Duodenal mucosa (tissue), 2 donors: ENCODE data around the gene MANEA.
"Not testable (repeated sequence)": the region's sequence is repeated elsewhere in the genome, so short reads cannot be mapped to it uniquely, and the experiment has no call there.

Source experiments
- H3K27ac ChIP-seq: one replicate; pipeline ENCODE4 v1.7.0; 2013; ENCODE audit warnings: low read depth, low read length
- H3K27me3 ChIP-seq, 2 donors: one replicate each; pipeline ENCODE4 v1.7.0; 2013; ENCODE audit warnings: low read length in 2 of 2, control low read depth in 1 of 2; ENCODE audit not compliant: insufficient read depth in 2 of 2, control insufficient read depth in 1 of 2
- H3K36me3 ChIP-seq, 2 donors: one replicate each; pipeline ENCODE4 v1.7.0; 2013; ENCODE audit warnings: low read length in 2 of 2, control low read depth in 1 of 2; ENCODE audit not compliant: insufficient read depth in 2 of 2, control insufficient read depth in 1 of 2
- H3K4me1 ChIP-seq, 2 donors: one replicate each; pipeline ENCODE4 v1.7.0; 2013; ENCODE audit warnings: low read length in 2 of 2, control low read depth in 1 of 2; ENCODE audit not compliant: insufficient read depth in 2 of 2, control insufficient read depth in 1 of 2
- H3K4me3 ChIP-seq, 2 donors: one replicate each; pipeline ENCODE4 v1.7.0; 2013; ENCODE audit warnings: low read length in 2 of 2, low read depth in 1 of 2
- H3K9ac ChIP-seq, 2 donors: one replicate each; pipeline ENCODE4 v1.7.0; 2013; ENCODE audit warnings: low read length in 2 of 2, low read depth in 1 of 2
- H3K9me3 ChIP-seq, 2 donors: one replicate each; pipeline ENCODE4 v1.7.0; 2013; ENCODE audit warnings: low read length in 2 of 2, control low read depth in 1 of 2; ENCODE audit not compliant: control insufficient read depth in 1 of 2

Gene MANEA

DNA sequence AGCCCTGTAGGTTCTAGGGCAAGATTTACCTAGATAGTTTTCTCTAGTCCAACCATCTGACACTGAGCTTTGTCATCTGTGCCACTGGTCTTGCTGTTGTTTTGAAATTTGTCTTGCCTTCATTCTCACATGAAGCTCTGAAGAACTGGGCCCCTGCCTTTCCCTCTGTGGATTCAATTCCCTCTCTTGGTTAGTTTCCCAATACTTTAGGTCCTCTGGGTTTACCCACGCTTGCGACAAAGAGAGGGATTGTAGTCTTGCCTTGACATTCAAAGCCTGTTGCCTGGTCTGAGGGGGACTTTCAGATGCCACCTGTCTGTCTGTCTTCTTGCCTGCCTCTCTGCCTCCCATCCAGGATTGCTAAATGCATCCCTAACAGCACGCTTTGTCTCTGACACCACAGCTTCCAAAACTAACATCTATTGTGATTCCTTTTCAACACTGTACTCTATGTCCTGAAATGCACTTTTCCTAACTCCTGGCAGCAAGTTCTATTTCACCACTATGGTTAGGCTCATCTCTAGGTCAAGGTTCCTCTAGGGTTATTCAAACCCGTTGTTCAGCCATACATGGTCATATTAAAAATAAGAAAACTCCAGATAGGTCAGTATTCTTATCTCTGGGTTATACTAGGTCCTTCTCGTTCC is 25.5 kb upstream of the MANEA start:
- Histone ChIP-seq H3K4me1 (no peaks in the 10 kb centered on the region), H3K36me3 (no peaks in the 10 kb centered on the region), H3K27me3 (no peaks in the 10 kb centered on the region), H3K4me3 (no peak overlapping the region), H3K27ac (no peak overlapping the region), H3K9me3 (no peaks in the 10 kb centered on the region), H3K9ac (no peak overlapping the region)

DNA sequence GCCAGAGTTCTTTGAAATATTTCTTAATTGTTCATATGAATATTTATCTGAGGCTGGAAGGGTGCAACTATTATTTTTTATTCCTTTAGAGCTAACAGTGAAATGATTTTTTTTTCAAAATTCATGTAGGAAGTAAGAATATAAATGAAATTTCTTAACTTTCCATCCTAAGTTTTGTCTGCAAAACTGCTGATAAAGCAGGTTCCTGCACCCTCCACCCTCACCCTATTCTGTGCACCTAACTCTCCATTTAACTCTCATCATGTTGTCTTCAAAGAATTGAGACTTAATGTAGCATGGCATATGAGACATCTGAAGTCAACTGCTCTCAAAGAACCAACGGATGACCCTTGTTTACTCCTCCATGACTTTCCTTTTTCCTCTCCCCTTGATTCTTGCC is 23.5 kb upstream of the MANEA start:
- Histone ChIP-seq H3K27ac (no peak overlapping the region), H3K9me3 (no peaks in the 10 kb centered on the region), H3K36me3 (no peaks in the 10 kb centered on the region), H3K4me3 (no peak overlapping the region), H3K9ac (no peak overlapping the region), H3K4me1 (no peaks in the 10 kb centered on the region), H3K27me3 (no peaks in the 10 kb centered on the region)

DNA sequence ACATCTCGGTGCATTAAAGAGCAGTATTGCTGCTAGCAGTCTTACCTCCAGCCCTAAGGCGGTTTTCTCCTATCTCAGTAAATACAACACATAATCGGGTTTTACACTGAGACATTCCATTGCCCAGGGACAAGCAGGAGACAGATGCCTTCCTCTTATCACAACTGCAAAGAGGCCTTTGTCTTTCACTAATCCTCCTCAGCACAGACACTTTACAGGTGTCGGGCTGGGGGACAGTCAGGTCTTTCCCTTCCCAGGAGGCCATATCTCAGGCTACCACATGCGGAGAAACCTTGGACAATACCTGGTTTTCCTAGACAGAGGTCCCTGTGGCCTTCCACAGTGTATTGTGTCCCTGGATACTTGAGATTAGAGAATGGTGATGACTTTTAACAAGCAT is 16.4 kb upstream of the MANEA start:
- H3K9me3 ChIP-seq, H3K4me3 ChIP-seq, H3K9ac ChIP-seq, H3K4me1 ChIP-seq, H3K27me3 ChIP-seq, H3K27ac ChIP-seq, H3K36me3 ChIP-seq: not testable (repeated sequence)

DNA sequence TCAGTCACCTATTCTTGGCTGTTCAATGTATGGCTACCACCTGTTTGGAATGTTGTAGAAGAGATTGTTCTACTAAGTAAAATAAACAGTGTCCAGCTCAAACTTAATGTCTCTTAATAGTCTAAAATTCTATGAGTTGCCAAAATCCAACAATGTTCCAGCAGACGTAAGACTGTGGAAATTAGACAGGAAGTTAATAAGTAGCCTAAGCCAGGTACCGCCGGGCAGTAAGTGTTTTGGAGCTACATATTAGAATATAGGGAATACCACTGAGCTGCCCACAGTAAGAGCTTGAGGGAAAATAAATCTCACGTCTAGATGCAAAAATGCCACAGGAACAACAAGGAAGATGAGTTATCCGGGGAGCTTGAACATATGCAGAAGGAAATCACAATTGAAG is 7.8 kb upstream of the MANEA start:
- H3K9me3 ChIP-seq = no peaks in the 10 kb centered on the region
- no peaks in the 10 kb centered on the region for H3K36me3 ChIP-seq

DNA sequence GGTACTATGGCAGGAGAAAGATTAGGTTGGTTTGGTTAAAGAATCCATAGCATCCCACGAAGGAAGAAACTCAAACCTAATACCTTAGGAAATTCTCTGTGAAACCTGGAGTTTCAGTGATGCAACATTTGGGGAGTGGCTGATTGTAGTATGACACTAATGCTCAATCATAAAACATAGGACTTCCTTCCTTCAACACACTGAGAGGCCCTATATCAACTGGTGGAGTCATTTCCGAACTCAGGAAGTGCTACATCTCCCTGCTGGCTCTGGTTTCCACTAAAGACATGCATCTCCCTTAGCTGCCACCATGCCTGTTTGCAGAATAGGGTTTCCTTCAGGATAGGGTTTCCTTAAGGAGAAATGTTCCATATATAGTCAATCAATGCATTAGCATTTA is 5.2 kb upstream of the MANEA start:
- Histone ChIP-seq H3K4me1 (no peaks in the 10 kb centered on the region), H3K27me3 (no peaks in the 10 kb centered on the region), H3K4me3 (no peak overlapping the region), H3K9me3 (no peaks in the 10 kb centered on the region), H3K27ac (no peak overlapping the region), H3K36me3 (no peaks in the 10 kb centered on the region), H3K9ac (no peak overlapping the region)

More for the DNA sequence above, 7.8 kb upstream of the MANEA start:
- Histone ChIP-seq H3K4me3 (no peak overlapping the region), H3K9ac (no peak overlapping the region), H3K27me3 (no peaks in the 10 kb centered on the region), H3K4me1 (no peaks in the 10 kb centered on the region), H3K27ac (no peak overlapping the region)

DNA sequence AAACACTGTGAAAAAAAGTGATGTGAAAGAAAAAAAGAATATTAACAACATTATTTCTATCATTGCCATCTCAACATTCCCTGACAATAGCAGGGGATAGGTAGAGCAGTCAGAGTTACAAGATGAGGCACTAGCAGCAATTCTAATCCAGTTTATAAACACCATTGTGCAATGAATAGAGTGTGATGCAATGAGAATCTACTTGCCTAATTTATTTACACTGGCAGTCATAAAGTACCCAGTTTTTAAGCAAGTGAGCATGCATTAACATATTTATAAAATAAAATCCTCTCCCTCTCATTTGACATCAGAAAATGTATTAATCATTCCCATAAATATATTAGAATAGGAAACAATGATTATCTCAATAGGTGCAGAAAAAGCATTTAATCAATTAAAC is 2.5 kb upstream of the MANEA start:
- H3K4me3 ChIP-seq = no peak overlapping the region

DNA sequence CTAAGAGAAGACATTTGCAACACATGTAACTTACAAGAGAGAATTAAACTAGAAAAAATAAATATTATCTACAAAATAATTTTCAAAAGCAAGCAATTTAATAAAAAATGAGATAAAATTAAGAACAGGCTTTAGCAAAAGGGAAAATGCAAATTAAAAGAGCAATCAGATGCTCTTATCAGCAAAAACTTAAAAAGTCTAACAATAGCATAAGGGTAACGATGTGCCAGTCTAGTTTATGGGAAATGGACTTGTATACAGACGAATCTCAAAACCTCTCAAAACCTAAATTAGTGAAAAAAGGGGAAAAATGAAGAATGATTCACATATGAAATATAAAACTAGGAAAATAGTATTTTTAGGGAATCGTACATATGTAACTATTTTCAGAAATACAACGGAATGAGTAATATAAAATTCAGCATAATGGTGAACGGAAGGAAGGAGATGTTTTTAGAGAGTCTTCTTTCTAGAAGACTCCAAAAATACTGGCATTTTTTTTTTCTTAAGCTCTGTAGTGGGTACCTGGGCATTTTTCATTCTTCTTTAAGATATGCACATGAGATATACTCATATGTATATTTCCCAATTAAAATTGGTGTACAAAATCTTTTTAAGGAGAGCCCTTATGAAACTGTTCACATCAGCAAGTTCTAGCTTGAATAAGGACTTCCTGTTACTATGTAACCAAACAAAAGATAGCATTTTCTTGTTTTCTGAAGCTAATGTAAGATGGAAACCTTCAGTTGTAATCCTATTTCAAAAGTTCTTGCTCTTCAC is 927 bp upstream of the MANEA start:
- Histone ChIP-seq H3K9me3 (no peaks in the 10 kb centered on the region), H3K4me1 (peaks cover 6 to 8% of the 10 kb centered on the region in 2 donors), H3K27me3 (no peaks in the 10 kb centered on the region), H3K27ac (peak overlapping the region; percentile 68), H3K36me3 (no peaks in the 10 kb centered on the region), H3K9ac (peak overlapping the region; percentile 75 to 88), H3K4me3 (peak overlapping the region; percentile 90 to 97)

More for the DNA sequence above, 2.5 kb upstream of the MANEA start:
- no peaks in the 10 kb centered on the region for H3K9me3 ChIP-seq
- H3K4me1 ChIP-seq = peaks cover 6 to 8% of the 10 kb centered on the region in 2 donors
- no peak overlapping the region for H3K9ac ChIP-seq
- no peaks in the 10 kb centered on the region for H3K36me3 ChIP-seq
- H3K27ac ChIP-seq = no peak overlapping the region
- H3K27me3 ChIP-seq = no peaks in the 10 kb centered on the region

DNA sequence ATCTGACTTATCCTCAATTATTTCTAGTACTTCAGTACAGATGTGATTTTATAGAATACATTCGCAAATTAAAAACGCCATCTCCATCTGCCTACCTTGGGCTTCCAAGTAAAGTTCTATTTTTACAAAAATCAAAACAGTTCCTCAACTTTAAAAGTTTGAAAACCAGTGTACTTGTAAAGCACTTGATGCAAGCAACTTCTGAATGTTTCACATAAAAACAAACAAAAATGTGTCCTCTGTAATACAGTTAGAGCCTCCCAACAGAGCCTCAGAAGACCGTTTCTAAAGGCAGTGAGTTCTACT is 384 bp upstream of the MANEA start:
- Histone ChIP-seq H3K9me3 (no peaks in the 10 kb centered on the region), H3K27me3 (no peaks in the 10 kb centered on the region), H3K36me3 (no peaks in the 10 kb centered on the region), H3K9ac (peak overlapping the region; percentile 75 to 88), H3K27ac (peak overlapping the region; percentile 68), H3K4me3 (peak overlapping the region; percentile 90 to 97), H3K4me1 (peaks cover 6 to 8% of the 10 kb centered on the region in 2 donors)

DNA sequence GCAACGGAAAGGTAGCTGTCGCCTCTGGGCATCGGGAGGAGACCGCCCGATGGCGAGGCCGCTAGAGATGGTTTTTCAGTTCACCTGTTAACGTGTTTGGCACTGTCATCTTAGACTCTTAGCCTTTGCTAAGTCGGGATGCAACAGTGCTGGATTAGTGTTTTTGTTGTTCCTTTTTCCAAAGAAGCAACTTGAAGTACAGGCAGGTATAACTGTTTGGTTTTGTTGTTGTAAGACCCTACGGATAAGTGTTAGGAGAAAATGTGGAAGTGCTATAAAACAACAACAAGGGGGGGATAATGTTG is 723 bp downstream of the MANEA start:
- H3K4me1 ChIP-seq = peaks cover 6 to 8% of the 10 kb centered on the region in 2 donors

DNA sequence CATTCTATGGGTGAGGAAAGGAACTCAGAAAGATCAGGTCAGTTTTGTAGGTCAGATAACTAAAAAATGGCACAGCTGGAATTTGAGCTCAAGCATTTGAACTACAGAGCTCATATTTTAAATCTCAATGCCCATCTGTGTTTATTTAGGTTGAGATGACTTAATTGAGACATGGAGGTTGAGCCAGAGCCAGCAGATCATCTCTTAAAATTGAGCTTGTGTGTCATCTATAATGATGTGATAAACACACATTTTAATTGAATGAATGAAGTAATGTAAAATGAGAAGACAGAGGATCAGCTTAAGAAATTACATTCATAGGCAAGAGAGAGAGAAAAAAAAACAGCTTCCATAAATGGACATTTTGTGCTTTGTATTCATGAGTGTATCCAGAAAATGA is 3.7 kb downstream of the MANEA start:
- Histone ChIP-seq H3K4me3 (no peak overlapping the region), H3K27ac (no peak overlapping the region), H3K9me3 (peaks cover 0 to 5% of the 10 kb centered on the region in 2 donors), H3K36me3 (no peaks in the 10 kb centered on the region), H3K9ac (no peak overlapping the region), H3K27me3 (no peaks in the 10 kb centered on the region), H3K4me1 (peaks cover 6 to 8% of the 10 kb centered on the region in 2 donors)

More for the DNA sequence above, 723 bp downstream of the MANEA start:
- H3K9me3 ChIP-seq = no peaks in the 10 kb centered on the region
- H3K4me3 ChIP-seq = peak overlapping the region; percentile 90 to 97
- no peaks in the 10 kb centered on the region for H3K36me3 ChIP-seq
- no peaks in the 10 kb centered on the region for H3K27me3 ChIP-seq
- H3K27ac ChIP-seq = peak overlapping the region; percentile 68
- H3K9ac ChIP-seq = peak overlapping the region; percentile 63 to 92
